Stimulated activated CD4-positive, alpha-beta T cell treated with anti-CD3 and anti-CD28 coated beads, Interleukin-15, amount 100 ng/mL, for 1 hour (primary cell): Measurements from ENCODE around the gene MAP1B.
"Not testable (repeated sequence)": the region's sequence is repeated elsewhere in the genome, so short reads cannot be mapped to it uniquely, and the experiment has no call there.

Experiments
- DNase-seq, 2 donors: peaks; one replicate each; pipeline ENCODE4 v3.0.0-alpha.2; 2020; ENCODE audit warnings: low read depth in 1 of 2, low spot score in 1 of 2

MAP1B gene

GRCh38 chr5:72160329-72160728, 53.1 kb downstream of the MAP1B start:
- DNase-seq, result no peak

DNA sequence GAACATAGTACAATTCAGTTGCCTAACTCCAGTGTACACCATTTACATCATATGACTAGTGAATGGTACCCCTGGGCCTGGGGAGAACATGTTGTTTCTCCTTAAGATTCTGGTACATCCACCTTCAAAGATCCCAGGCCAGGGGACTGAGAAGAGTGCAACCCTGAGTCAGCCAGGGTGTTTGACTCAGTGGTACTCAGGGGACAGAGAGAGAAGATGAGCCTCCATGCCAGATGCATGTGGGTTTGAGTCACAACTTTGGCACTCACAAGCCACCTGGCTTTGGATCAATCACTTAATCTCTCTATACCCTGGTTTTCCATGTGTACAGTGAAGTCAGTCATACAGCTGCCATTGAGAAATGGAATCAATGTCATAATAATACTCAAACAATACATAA, 53.7 kb downstream of the MAP1B start:
- DNase-seq, result no peak

- no peak for DNase-seq
Observed at GRCh38 chr5:72161951-72162350, 54.7 kb downstream of the MAP1B start.

GRCh38 chr5:72163349-72163983, 56.2 kb downstream of the MAP1B start:
- DNase-seq, result no peak

DNA sequence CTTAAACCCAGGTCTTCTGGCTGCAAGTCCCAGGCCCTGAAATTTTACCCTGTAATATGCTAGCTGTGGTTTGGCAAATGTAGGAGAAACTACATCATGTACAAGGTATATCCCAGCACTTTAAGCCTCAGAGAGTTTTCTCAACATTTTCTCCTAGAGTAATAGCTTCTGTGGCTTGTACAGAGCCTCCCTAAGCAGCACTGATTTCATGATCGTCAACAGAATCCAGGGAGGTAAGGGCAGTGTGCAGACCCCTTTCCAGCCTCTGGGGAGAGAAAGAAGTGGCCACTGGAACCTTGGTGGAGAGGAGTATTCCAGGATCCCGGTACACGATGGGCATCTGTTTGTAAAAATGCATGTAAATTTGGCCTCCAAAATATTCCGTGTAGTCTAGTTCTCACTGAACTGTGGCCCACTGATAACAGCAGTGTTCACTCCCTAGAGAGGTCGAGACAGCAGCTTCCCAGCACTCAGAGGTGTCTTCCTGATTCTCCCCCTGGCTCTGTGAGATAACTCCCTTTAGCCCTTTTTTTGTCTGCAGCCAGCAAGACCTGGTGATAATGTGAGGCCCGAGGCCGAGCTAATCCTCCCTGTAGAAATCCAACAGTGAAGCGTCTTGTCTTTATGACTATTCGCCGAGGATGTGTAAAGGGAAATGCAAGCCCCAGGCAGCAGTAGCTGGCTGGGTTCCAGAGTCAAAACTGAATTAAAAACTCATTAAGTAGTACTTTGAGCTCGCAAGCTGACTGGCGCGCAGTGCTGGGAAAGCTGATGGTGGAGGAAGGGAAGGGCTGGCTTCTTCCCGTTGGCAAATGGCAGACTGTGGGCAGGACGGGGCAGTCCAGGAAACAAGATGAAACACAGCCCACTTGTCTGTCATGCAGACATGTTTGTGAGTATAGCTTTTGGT, 59.0 kb downstream of the MAP1B start:
- DNase-seq, result no peak

DNA sequence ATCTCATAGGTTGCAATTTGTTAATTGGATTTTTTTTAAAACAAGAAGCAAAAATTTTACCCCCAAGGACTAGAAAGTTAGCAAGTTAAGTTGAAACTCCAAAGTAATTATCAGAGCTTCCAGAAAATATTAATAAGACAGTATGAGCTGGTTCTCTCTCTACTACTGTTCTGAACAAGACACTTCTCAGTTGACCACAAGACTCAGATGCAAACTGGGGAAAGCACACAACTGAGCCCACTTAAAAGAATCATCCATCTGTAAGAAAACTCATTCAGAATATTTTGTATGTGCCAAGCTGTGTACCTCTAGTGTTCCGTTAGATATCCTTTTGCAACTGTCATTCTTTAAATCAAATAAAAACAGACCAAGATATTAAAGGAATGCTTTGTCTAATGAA, 60.0 kb downstream of the MAP1B start:
- DNase-seq, result no peak

GRCh38 chr5:72167804-72168203, 60.5 kb downstream of the MAP1B start:
- no peak for DNase-seq

DNA sequence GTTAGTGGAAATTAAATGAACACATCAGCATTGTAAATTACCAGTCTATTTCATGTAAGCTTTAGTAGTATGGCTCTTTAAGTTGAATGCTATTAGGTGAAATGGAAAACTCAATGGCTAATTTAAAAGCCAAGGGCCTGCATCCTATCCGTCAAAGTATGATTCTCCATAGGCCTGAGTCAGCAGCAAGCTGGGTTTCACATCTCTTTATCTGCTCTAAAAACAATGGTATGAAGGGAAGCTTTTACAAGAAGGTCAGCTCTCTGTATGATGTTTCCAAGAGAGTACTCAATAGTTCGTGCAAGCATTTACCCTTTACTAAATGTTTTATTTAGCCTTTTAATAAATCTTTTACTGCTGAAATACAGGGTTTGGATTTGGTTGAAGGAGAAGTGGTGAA, 62.8 kb downstream of the MAP1B start:
- DNase-seq, result no peak

GRCh38 chr5:72171181-72171580, 63.9 kb downstream of the MAP1B start:
- not testable (repeated sequence) for DNase-seq

GRCh38 chr5:72171667-72172066, 64.4 kb downstream of the MAP1B start:
- no peak for DNase-seq

DNA sequence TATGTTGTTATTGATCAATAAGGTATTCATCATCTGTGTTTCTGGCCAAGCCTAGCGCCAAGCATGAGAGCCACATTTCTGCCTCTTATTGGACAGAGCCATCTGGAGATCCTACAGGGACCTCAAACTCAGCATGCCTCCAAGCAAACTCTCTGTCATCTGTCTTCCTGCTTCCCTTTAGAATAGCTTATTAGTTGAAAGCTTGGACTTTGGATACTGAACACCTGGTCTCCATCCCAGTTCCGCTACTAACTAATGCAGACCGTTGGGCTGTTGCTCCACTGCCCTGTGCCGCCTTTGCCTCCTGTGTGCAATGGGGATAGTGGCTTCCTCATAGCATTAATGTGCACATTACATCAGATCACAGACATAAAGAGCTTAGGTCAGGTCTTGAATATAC, 65.5 kb downstream of the MAP1B start:
- no peak for DNase-seq

- DNase-seq, result no peak
Observed at GRCh38 chr5:72177538-72177937, 70.3 kb downstream of the MAP1B start.

- DNase-seq, result no peak
Observed at GRCh38 chr5:72179028-72179815, 71.9 kb downstream of the MAP1B start.

DNA sequence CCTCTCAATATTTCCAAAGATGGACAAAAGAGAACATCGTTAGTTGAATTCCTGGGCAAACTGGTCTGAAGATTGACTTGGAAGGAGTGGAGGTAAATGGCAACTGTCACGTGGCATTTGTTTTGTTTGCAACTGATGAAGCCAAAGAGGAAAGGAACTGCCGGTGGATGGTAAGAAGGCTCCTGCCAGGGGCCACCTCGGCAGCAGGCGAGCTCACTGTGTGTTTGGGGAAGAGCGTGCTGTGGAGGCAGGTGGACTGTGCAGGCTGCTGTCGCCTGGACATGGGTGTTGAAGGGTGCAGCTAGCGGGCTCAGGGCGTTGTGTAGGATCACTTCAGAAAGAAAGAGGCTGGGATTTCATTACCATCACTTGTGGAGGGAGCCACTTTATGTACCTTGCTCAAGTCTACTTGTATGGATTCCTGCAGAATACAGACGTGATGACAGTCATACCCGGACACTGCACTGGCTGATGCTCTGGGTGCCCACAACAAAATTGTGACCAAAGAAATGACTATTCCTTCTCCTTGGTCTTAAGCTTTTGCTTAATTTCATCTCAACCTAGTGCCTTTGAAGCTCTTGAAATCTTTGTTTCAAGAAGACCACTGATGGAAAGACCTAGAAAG, 72.7 kb downstream of the MAP1B start:
- DNase-seq, result no peak

DNA sequence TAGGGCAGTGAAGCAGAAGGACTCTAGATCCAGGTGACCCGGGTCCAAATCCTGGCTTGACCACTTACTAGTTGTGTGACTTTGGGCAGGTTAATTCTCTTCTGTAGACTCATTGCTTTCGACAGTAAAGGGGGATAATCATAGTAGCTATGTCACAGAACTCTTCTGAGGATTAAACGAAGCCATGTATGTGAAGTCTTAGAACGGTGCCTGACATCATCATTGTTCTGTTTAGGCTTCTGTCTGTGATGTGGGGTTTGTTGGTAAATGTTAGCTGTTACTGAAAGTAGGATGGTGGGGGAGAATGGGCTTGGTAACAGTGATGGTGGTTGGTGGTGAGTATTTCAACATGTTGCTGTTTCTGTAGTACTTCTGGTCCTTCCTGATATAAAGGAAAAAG, 73.7 kb downstream of the MAP1B start:
- no peak for DNase-seq

DNA sequence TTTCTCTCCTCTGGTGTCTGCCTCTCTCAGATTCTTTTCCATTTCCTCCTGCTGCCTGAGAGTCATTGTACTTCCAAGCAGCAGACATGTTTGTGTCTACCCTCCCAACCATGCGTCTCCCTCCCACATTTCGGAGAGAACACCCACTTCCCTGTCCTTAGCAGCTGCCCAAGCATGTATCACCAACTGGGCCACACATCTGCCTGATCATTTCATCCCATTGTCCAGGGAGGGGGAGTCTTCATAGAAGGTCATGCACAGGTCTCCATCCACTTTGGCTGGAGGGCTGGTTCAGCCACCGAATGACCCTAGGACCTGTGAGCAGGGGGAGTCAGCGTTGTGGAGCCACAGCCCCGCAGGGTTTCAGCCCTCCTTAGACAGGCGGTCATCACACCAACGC, 75.4 kb downstream of the MAP1B start:
- DNase-seq, result no peak

GRCh38 chr5:72183101-72183520, 75.8 kb downstream of the MAP1B start:
- no peak for DNase-seq

- no peak for DNase-seq
Observed at GRCh38 chr5:72184408-72184807, 77.1 kb downstream of the MAP1B start.

DNA sequence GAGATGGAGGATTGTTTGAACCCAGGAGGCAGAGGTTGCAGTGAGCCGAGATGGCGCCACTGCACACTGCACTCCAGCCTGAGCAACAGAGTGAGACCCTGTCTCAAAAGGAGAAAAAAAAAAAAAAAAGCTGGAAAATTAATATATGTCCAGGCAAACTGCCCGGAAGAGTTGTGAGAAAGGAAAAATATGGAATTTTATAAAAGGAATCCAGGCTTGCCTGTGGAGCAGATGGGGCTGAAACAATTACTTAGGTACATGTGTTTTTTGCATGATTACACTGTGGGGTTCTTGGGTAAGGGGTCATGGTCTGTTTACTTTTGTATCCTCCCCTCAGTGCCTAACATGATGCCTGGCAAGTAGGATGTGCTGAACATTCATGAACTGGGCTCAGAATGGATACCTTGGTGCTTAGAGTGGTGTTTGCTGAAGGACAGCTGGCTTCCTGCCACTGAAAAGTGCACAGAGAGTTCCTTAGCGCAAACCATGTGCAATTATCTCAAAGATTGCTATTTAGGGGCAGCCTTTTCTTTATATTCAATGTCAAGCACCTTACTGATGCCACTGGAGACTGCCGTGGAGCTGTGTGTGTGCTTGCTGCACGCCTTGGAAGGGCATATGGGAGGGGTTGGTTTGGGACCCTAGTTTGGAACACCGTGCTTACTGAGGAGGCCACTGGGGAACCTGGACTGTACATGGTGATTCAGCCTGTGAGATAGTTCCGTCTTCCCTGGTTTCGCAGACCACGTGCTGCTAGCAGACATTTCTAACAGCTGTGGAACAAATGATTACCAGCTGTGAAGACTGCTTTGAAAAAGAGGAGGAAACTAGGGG, 78.4 kb downstream of the MAP1B start:
- DNase-seq, result no peak

DNA sequence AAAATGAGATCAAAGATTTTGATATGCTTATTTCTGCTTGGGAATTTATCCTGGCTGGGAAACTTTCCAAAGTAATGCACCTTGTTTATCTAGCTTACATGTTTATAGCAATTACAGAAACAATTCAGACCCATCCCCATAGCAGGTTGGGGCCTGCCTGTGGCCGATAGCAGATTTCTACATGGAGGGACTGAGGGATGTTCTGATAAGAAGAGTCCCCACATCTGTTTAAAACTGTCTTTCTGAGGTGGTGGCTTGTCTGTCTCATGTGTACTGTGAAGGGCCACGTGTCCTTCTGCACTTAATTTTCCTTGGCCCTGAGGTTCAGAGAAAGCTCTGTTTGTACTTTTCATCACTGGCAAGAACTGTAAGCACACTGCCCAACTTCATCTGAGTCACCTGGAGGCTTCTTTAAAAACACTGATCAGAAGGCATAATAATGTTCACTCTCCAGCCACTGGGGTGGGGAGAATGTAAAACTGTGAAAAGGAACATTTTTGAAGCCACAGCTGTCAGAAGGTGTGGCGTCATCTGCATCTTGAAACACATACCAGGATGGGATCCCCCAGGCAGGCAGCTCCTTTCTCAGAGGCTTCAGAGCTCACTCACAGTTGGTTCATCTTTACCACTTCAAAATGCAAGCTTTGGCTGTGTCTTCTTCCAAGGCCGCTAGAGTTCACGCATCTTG, 80.3 kb downstream of the MAP1B start:
- DNase-seq, result no peak
